Panc1 (cell line): Measurements from ENCODE around the gene PITX3. TPM values are rescaled to one million over a fixed set of nuclear protein-coding genes. Genes with fewer than 3 reads are reported as not detected.

Experiments used
- ATAC-seq: fragments of 200-7000 bp; cut with Tn5 transposase; 2 replicates; pipeline ENCODE4 v1.9.1; 2020; ENCODE audit warnings: mild to moderate bottlenecking, moderate library complexity
- BruUV-seq: library from RNA; stranded (reverse); fragments of 400-500 nt; replicated peaks from 2 replicates; lab custom pipeline; 2021; lab: Mats Ljungman, UMichigan
- CTCF ChIA-PET: fragments of 300-600 bp; sonication (Branson Sonifier 250); formaldehyde crosslinking; loops from one replicate; lab custom pipeline; 2022; ENCODE audit warnings: antibody characterized with exemption; lab: Charles Lee
- POLR2A ChIA-PET: fragments of 300-600 bp; sonication (Branson Sonifier 250); formaldehyde crosslinking; loops from one replicate; lab custom pipeline; 2022; ENCODE audit warnings: antibody characterized with exemption; lab: Charles Lee
- DNase-seq: peaks from one replicate; pipeline ENCODE4 v3.0.0-alpha.2; 2010; ENCODE audit warnings: low read depth, low spot score
- H3K27ac ChIP-seq: 2 replicates; pipeline ENCODE4 v1.5.1; 2011; ENCODE audit warnings: mild to moderate bottlenecking, low read length, inconsistent platforms
- H3K27me3 ChIP-seq: fragments of 200-500 bp; sonication (Bioruptor generic); 2 replicates; pipeline ENCODE4 v1.6.0; 2014; ENCODE audit warnings: low read length, inconsistent platforms; ENCODE audit not compliant: control insufficient read depth, insufficient read depth
- H3K36me3 ChIP-seq: fragments of 200-500 bp; sonication (Bioruptor generic); 2 replicates; pipeline ENCODE4 v1.5.1; 2014; ENCODE audit warnings: inconsistent platforms, mild to moderate bottlenecking, low read length, moderate library complexity; ENCODE audit not compliant: control insufficient read depth, insufficient read depth
- H3K4me1 ChIP-seq: 2 replicates; pipeline ENCODE4 v1.5.1; 2011; ENCODE audit warnings: inconsistent platforms, mild to moderate bottlenecking, low read length, moderate library complexity; ENCODE audit not compliant: control insufficient read depth, insufficient read depth
- H3K4me3 ChIP-seq, 2 experiments: 2 replicates each; pipeline ENCODE4 v1.5.1; 2011 to 2012; ENCODE audit warnings: low read depth in 2 of 2, low read length in 2 of 2, mild to moderate bottlenecking in 2 of 2, inconsistent platforms in 1 of 2, moderate library complexity in 1 of 2
- H3K9me3 ChIP-seq: fragments of 200-500 bp; sonication (Bioruptor generic); 2 replicates; pipeline ENCODE4 v1.5.1; 2014; ENCODE audit warnings: low read depth, mild to moderate bottlenecking, inconsistent platforms, low read length, moderate library complexity; ENCODE audit not compliant: control insufficient read depth, insufficient read depth
- CTCF ChIP-seq: fragments of 450-650 bp; IDR thresholded peaks from 2 replicates; pipeline ENCODE4 v1.5.1; 2017; ENCODE audit warnings: mild to moderate bottlenecking
- POLR2AphosphoS5 ChIP-seq: IDR thresholded peaks from 2 replicates; pipeline ENCODE4 v1.6.1; 2012; ENCODE audit warnings: mild to moderate bottlenecking, low read depth, low read length, moderate library complexity
- REST ChIP-seq, 2 experiments: IDR thresholded peaks; 2 replicates each; pipeline ENCODE4 v1.6.1; 2011 to 2012; ENCODE audit warnings: low read depth in 2 of 2, control low read depth in 1 of 2, low read length in 1 of 2, mild to moderate bottlenecking in 1 of 2, moderate library complexity in 1 of 2; ENCODE audit not compliant: insufficient read depth in 1 of 2
- SIN3A ChIP-seq: IDR thresholded peaks from 2 replicates; pipeline ENCODE4 v1.6.1; 2012; ENCODE audit warnings: low read depth, mild to moderate bottlenecking, low read length, moderate library complexity, borderline replicate concordance; ENCODE audit not compliant: insufficient read depth
- TCF7L2 ChIP-seq: IDR thresholded peaks from 2 replicates; pipeline ENCODE4 v1.6.1; 2011; ENCODE audit warnings: mild to moderate bottlenecking, low read depth, low read length, inconsistent platforms
- in situ Hi-C: cut with HindIII; loops from 2 replicates; pipeline ENCODE4 v1.10.0; 2016; ENCODE audit warnings: low sequenced_read_pairs, low pct_unique_long_range_greater_than_20kb
- intact Hi-C: fragments of 100-400 bp; cut with micrococcal nuclease; formaldehyde crosslinking; loops from one replicate; pipeline ENCODE4 v1.10.0; 2022; ENCODE audit not compliant: unreplicated experiment
- total RNA-seq: library from RNA; stranded (reverse); gene quantifications from one replicate; pipeline ENCODE4 v1.2.1, GENCODE V29; 2021; ENCODE audit not compliant: unreplicated experiment

Gene PITX3
- total RNA-seq, 1 experiment from 2014 or later = 0.49 TPM

- no TSS peak for BruUV-seq
- TF ChIP-seq TCF7L2 = no peak
- no peak for TF ChIP-seq REST (IDR thresholded peaks at IDR 0.05; ENCODE audit: insufficient read depth in 1 of 2, low read depth in 2 of 2, low read length in 1 of 2)
- TF ChIP-seq CTCF = no peak
- no peak for TF ChIP-seq SIN3A
- TF ChIP-seq POLR2AphosphoS5 = no peak
- Histone ChIP-seq H3K9me3 (no peaks in the 10 kb centered on the region), H3K4me1 (0 out of 2 replicates have a peak, but pooled peaks cover 5% of the 10 kb centered on the region), H3K36me3 (no peaks in the 10 kb centered on the region; the same call in 1 of the 2 replicates), H3K27me3 (peaks cover 9% of the 10 kb centered on the region), H3K4me3 (no peak overlapping the region), H3K27ac (no peak overlapping the region)
- ATAC-seq (no peak), DNase-seq (no peak)
- POLR2A ChIA-PET = no interaction called here
- CTCF ChIA-PET = interaction anchor here (0.6 to 3.2 kb wide), 5 partner anchors 57 to 914 kb away, joined by 3 to 13 read pairs (median 5); no protein-coding TSS in a partner anchor
- intact Hi-C loops (loop anchor here (5.0 to 10.0 kb wide), 2 partner anchors 62 to 175 kb away; no protein-coding TSS in a partner anchor), in situ Hi-C loops (loop anchor here (5.0 kb wide), 1 partner anchor 130 kb away; no protein-coding TSS in a partner anchor)
Measured at GRCh38 chr10:102227050-102227449, 14.3 kb downstream of the PITX3 start.

- TF ChIP-seq REST (IDR thresholded peaks at IDR 0.05; ENCODE audit: insufficient read depth in 1 of 2, low read depth in 2 of 2, low read length in 1 of 2) (no peak), POLR2AphosphoS5 (no peak), SIN3A (no peak), CTCF (no peak), TCF7L2 (no peak)
- peaks cover 9% of the 10 kb centered on the region for H3K27me3 ChIP-seq
- in situ Hi-C loops (loop anchor here (5.0 kb wide), 1 partner anchor 131 kb away; no protein-coding TSS in a partner anchor), intact Hi-C loops (loop anchor here (5.0 to 10.0 kb wide), 2 partner anchors 62 to 176 kb away; no protein-coding TSS in a partner anchor)
- POLR2A ChIA-PET = interaction anchor here (0.6 kb wide), 1 partner anchor 186 kb away, joined by 4 read pairs; no protein-coding TSS in a partner anchor
- peak overlapping the region; percentile 26 to 61 for H3K4me3 ChIP-seq
- CTCF ChIA-PET = interaction anchor here (0.6 to 3.2 kb wide), 4 partner anchors 57 to 913 kb away, joined by 3 to 13 read pairs (median 6); no protein-coding TSS in a partner anchor
- 0 out of 2 replicates have a peak, but pooled peaks cover 5% of the 10 kb centered on the region for H3K4me1 ChIP-seq
- H3K27ac ChIP-seq = no peak overlapping the region
- BruUV-seq = no TSS peak
- DNase-seq = no peak
- no peak for ATAC-seq
- no peaks in the 10 kb centered on the region; the same call in 1 of the 2 replicates for H3K36me3 ChIP-seq
- H3K9me3 ChIP-seq = no peaks in the 10 kb centered on the region
Measured at GRCh38 chr10:102226542-102226870, 14.8 kb downstream of the PITX3 start.
